CD4-positive, alpha-beta memory T cell (primary cell): ENCODE measurements around the gene RRP1. TPM values are rescaled to one million over a fixed set of nuclear protein-coding genes. Genes with fewer than 3 reads are reported as not detected.
A peak's percentile ranks its signal among the peaks of the same experiment; 100 is the strongest.
"Not testable (repeated sequence)": the region's sequence is repeated elsewhere in the genome, so short reads cannot be mapped to it uniquely, and the experiment has no call there.

ENCODE experiments used
- CTCF ChIA-PET: fragments of 350-600 bp; sonication (Branson Sonifier 250); formaldehyde crosslinking; loops from one replicate; lab custom pipeline; 2021; ENCODE audit warnings: inconsistent platforms; ENCODE audit not compliant: partially characterized antibody; lab: Charles Lee
- POLR2A ChIA-PET: fragments of 350-600 bp; sonication (Branson Sonifier 250); formaldehyde crosslinking; loops from one replicate; lab custom pipeline; 2021; ENCODE audit not compliant: partially characterized antibody; lab: Charles Lee
- DNase-seq, 5 donors: peaks; one replicate each; pipeline versions ENCODE4 v3.0.0 to v3.0.0-alpha.2; 2020 to 2022; ENCODE audit warnings: mixed read lengths in 1 of 5
- H3K27ac ChIP-seq: one replicate; pipeline ENCODE4 v1.7.0; 2013; ENCODE audit warnings: low read depth, low read length
- H3K27me3 ChIP-seq: 2 replicates; pipeline ENCODE4 v1.7.0; 2013; ENCODE audit warnings: mild to moderate bottlenecking, low read length, moderate library complexity; ENCODE audit not compliant: insufficient read depth
- H3K36me3 ChIP-seq: 2 replicates; pipeline ENCODE4 v1.7.0; 2013; ENCODE audit warnings: mild to moderate bottlenecking, low read length, moderate library complexity; ENCODE audit not compliant: insufficient read depth
- H3K4me1 ChIP-seq: 2 replicates; pipeline ENCODE4 v1.7.0; 2013; ENCODE audit warnings: mild to moderate bottlenecking, low read length, moderate library complexity; ENCODE audit not compliant: insufficient read depth
- H3K4me3 ChIP-seq, 2 donors: one replicate each; pipeline ENCODE4 v1.7.0; 2013; ENCODE audit warnings: low read length in 2 of 2, mild to moderate bottlenecking in 1 of 2
- H3K9me3 ChIP-seq, 2 donors: one replicate each; pipeline ENCODE4 v1.7.0; 2013; ENCODE audit warnings: low read length in 2 of 2, control low read depth in 1 of 2; ENCODE audit not compliant: control insufficient read depth in 1 of 2
- H3K27ac Mint-ChIP-seq, 7 donors: one replicate each; pipeline ENCODE4 v1.8.0; 2020 to 2021; ENCODE audit warnings: mixed read lengths in 7 of 7, mild to moderate bottlenecking in 6 of 7, inconsistent platforms in 3 of 7, moderate library complexity in 3 of 7
- H3K27me3 Mint-ChIP-seq, 2 donors: one replicate each; pipeline ENCODE4 v1.8.0; 2020 to 2021; ENCODE audit warnings: mixed read lengths in 2 of 2
- H3K36me3 Mint-ChIP-seq, 2 donors: one replicate each; pipeline ENCODE4 v1.8.0; 2020 to 2021; ENCODE audit warnings: mixed read lengths in 2 of 2, inconsistent platforms in 1 of 2, mild to moderate bottlenecking in 1 of 2
- H3K4me1 Mint-ChIP-seq, 4 donors: one replicate each; pipeline ENCODE4 v1.8.0; 2020 to 2021; ENCODE audit warnings: mixed read lengths in 4 of 4, mild to moderate bottlenecking in 1 of 4
- H3K4me3 Mint-ChIP-seq, 8 donors: one replicate each; pipeline ENCODE4 v1.8.0; 2020 to 2021; ENCODE audit warnings: mixed read lengths in 8 of 8, mild to moderate bottlenecking in 7 of 8, moderate library complexity in 6 of 8, inconsistent platforms in 3 of 8
- H3K9me3 Mint-ChIP-seq, 8 donors: one replicate each; pipeline ENCODE4 v1.8.0; 2020 to 2021; ENCODE audit warnings: mixed read lengths in 8 of 8, mild to moderate bottlenecking in 5 of 8, inconsistent platforms in 3 of 8, moderate library complexity in 1 of 8
- intact Hi-C: fragments of 100-400 bp; cut with micrococcal nuclease; formaldehyde crosslinking; loops from one replicate; pipeline ENCODE4 v1.15.1; 2023
- polyA plus RNA-seq, 2 donors: library from polyadenylated mRNA; unstranded; fragments of 300-500 nt; fragmentation: Illumina TruSeq; gene quantifications; one replicate each; pipeline ENCODE4 v1.2.3, GENCODE V29; 2021
- total RNA-seq, 2 experiments: library from RNA; stranded (reverse); gene quantifications; one replicate each; pipeline ENCODE4 v1.2.3, GENCODE V29; 2021

Gene RRP1
- total and polyA plus RNA-seq, 4 experiments from 2014 or later: 13.5 to 27.7 (median 23.8) TPM

- H3K36me3 ChIP-seq, H3K4me3 ChIP-seq, H3K9me3 Mint-ChIP-seq, H3K9me3 ChIP-seq, H3K36me3 Mint-ChIP-seq, H3K27me3 Mint-ChIP-seq, POLR2A ChIA-PET, H3K27me3 ChIP-seq, H3K4me3 Mint-ChIP-seq, intact Hi-C loops, H3K27ac ChIP-seq, H3K4me1 ChIP-seq, DNase-seq, H3K27ac Mint-ChIP-seq: not testable (repeated sequence)
- CTCF ChIA-PET: interaction anchor here (1.0 kb wide), 1 partner anchor 94 kb away, joined by 3 read pairs; no protein-coding TSS in a partner anchor
- peaks cover 5 to 12% (median 6%) of the 10 kb centered on the region in 4 donors for H3K4me1 Mint-ChIP-seq
Measured at GRCh38 chr21:43844906-43845305, 55.5 kb downstream of the RRP1 start.

GRCh38 chr21:43845386-43845785, 56.0 kb downstream of the RRP1 start:
- Histone ChIP-seq H3K4me3 (no peak overlapping the region), H3K9me3 (no peaks in the 10 kb centered on the region), H3K36me3 (no peaks in the 10 kb centered on the region), H3K4me1 (peaks cover 4% of the 10 kb centered on the region), H3K27ac (no peak overlapping the region), H3K27me3 (no peaks in the 10 kb centered on the region)
- Mint-ChIP-seq H3K4me3 (no peak overlapping the region), H3K36me3 (no peaks in the 10 kb centered on the region), H3K27me3 (no peaks in the 10 kb centered on the region), H3K9me3 (no peaks in the 10 kb centered on the region), H3K4me1 (peaks cover 5 to 12% (median 6%) of the 10 kb centered on the region in 4 donors), H3K27ac (no peak overlapping the region)
- no peak for DNase-seq
- ChIA-PET CTCF (interaction anchor here (1.0 kb wide), 1 partner anchor 94 kb away, joined by 3 read pairs; no protein-coding TSS in a partner anchor), POLR2A (no interaction called here)
- intact Hi-C loops: no loop called here

- Mint-ChIP-seq H3K4me3 (no peak overlapping the region), H3K27me3 (peaks cover 0 to 1% of the 10 kb centered on the region in 2 donors), H3K4me1 (peaks cover 5 to 12% (median 6%) of the 10 kb centered on the region in 4 donors), H3K27ac (no peak overlapping the region), H3K9me3 (peaks cover 0 to 4% (median 0%) of the 10 kb centered on the region in 8 donors), H3K36me3 (no peaks in the 10 kb centered on the region)
- no peak overlapping the region for H3K4me3 ChIP-seq
- no peak overlapping the region for H3K27ac ChIP-seq
- no peaks in the 10 kb centered on the region for H3K9me3 ChIP-seq
- H3K36me3 ChIP-seq: no peaks in the 10 kb centered on the region
- H3K27me3 ChIP-seq: no peaks in the 10 kb centered on the region
- no peak for DNase-seq
- intact Hi-C loops: no loop called here
- H3K4me1 ChIP-seq: peaks cover 4% of the 10 kb centered on the region
- POLR2A ChIA-PET: no interaction called here
- CTCF ChIA-PET: interaction anchor here (1.6 kb wide), 1 partner anchor 46 kb away, joined by 4 read pairs; no protein-coding TSS in a partner anchor
Measured at GRCh38 chr21:43846430-43846829, 57.1 kb downstream of the RRP1 start.

GRCh38 chr21:43847301-43847700, 57.9 kb downstream of the RRP1 start:
- H3K27ac ChIP-seq: no peak overlapping the region
- H3K36me3 ChIP-seq: no peaks in the 10 kb centered on the region
- H3K9me3 ChIP-seq: no peaks in the 10 kb centered on the region
- no peaks in the 10 kb centered on the region for H3K27me3 ChIP-seq
- peaks cover 0 to 4% (median 0%) of the 10 kb centered on the region in 8 donors for H3K9me3 Mint-ChIP-seq
- peaks cover 5 to 12% (median 6%) of the 10 kb centered on the region in 4 donors for H3K4me1 Mint-ChIP-seq
- ChIA-PET CTCF (interaction anchor here (1.6 kb wide), 1 partner anchor 46 kb away, joined by 4 read pairs; no protein-coding TSS in a partner anchor), POLR2A (no interaction called here)
- intact Hi-C loops: no loop called here
- H3K4me3 ChIP-seq: no peak overlapping the region
- H3K4me3 Mint-ChIP-seq: no peak overlapping the region
- H3K27me3 Mint-ChIP-seq: peaks cover 0 to 1% of the 10 kb centered on the region in 2 donors
- no peak for DNase-seq
- no peaks in the 10 kb centered on the region for H3K36me3 Mint-ChIP-seq
- H3K4me1 ChIP-seq: peaks cover 4% of the 10 kb centered on the region
- no peak overlapping the region for H3K27ac Mint-ChIP-seq

GRCh38 chr21:43848771-43849170, 59.4 kb downstream of the RRP1 start:
- Histone ChIP-seq H3K4me1 (no peaks in the 10 kb centered on the region), H3K27ac (no peak overlapping the region), H3K27me3 (no peaks in the 10 kb centered on the region), H3K9me3 (no peaks in the 10 kb centered on the region), H3K36me3 (no peaks in the 10 kb centered on the region), H3K4me3 (no peak overlapping the region)
- peaks cover 1 to 2% of the 10 kb centered on the region in 2 donors for H3K27me3 Mint-ChIP-seq
- intact Hi-C loops: no loop called here
- no peak overlapping the region for H3K4me3 Mint-ChIP-seq
- no peak for DNase-seq
- H3K27ac Mint-ChIP-seq: no peak overlapping the region
- peaks cover 0 to 6% (median under 1%) of the 10 kb centered on the region in 4 donors for H3K4me1 Mint-ChIP-seq
- no peaks in the 10 kb centered on the region for H3K36me3 Mint-ChIP-seq
- POLR2A ChIA-PET: no interaction called here
- peaks cover 0 to 4% (median 0%) of the 10 kb centered on the region in 8 donors for H3K9me3 Mint-ChIP-seq
- CTCF ChIA-PET: interaction anchor here (0.9 to 1.2 kb wide), 2 partner anchors 90 to 93 kb away, joined by 3 to 4 read pairs; no protein-coding TSS in a partner anchor

- POLR2A ChIA-PET: no interaction called here
- Histone ChIP-seq H3K36me3 (no peaks in the 10 kb centered on the region), H3K9me3 (no peaks in the 10 kb centered on the region), H3K4me1 (no peaks in the 10 kb centered on the region), H3K27me3 (no peaks in the 10 kb centered on the region), H3K27ac (no peak overlapping the region), H3K4me3 (no peak overlapping the region)
- Mint-ChIP-seq H3K4me3 (no peak overlapping the region), H3K27ac (peak overlapping the region in 1 of 7 donors; percentile 23), H3K4me1 (peaks cover 0 to 6% (median 0%) of the 10 kb centered on the region in 4 donors), H3K27me3 (peaks cover 2 to 5% of the 10 kb centered on the region in 2 donors), H3K36me3 (no peaks in the 10 kb centered on the region), H3K9me3 (peaks cover 0 to 4% (median 0%) of the 10 kb centered on the region in 8 donors)
- DNase-seq: no peak
- intact Hi-C loops: no loop called here
- CTCF ChIA-PET: interaction anchor here (0.6 to 1.2 kb wide), 2 partner anchors 92 to 125 kb away, joined by 3 read pairs; no protein-coding TSS in a partner anchor
Measured at GRCh38 chr21:43849532-43850299, 60.3 kb downstream of the RRP1 start.

- CTCF ChIA-PET: no interaction called here
- Histone ChIP-seq H3K27ac (no peak overlapping the region), H3K36me3 (no peaks in the 10 kb centered on the region), H3K4me1 (no peaks in the 10 kb centered on the region), H3K4me3 (no peak overlapping the region), H3K9me3 (no peaks in the 10 kb centered on the region), H3K27me3 (no peaks in the 10 kb centered on the region)
- H3K4me3 Mint-ChIP-seq: no peak overlapping the region
- DNase-seq: no peak
- H3K9me3 Mint-ChIP-seq: peaks cover 0 to 4% (median 0%) of the 10 kb centered on the region in 8 donors
- H3K36me3 Mint-ChIP-seq: no peaks in the 10 kb centered on the region
- peaks cover 5 to 7% of the 10 kb centered on the region in 2 donors for H3K27me3 Mint-ChIP-seq
- H3K27ac Mint-ChIP-seq: no peak overlapping the region
- intact Hi-C loops: no loop called here
- H3K4me1 Mint-ChIP-seq: peaks cover 0 to 12% (median 0%) of the 10 kb centered on the region in 4 donors
- POLR2A ChIA-PET: no interaction called here
Measured at GRCh38 chr21:43850728-43851295, 61.4 kb downstream of the RRP1 start.
